Measurements from ENCODE around the gene PHF10.

Gene PHF10

DNA sequence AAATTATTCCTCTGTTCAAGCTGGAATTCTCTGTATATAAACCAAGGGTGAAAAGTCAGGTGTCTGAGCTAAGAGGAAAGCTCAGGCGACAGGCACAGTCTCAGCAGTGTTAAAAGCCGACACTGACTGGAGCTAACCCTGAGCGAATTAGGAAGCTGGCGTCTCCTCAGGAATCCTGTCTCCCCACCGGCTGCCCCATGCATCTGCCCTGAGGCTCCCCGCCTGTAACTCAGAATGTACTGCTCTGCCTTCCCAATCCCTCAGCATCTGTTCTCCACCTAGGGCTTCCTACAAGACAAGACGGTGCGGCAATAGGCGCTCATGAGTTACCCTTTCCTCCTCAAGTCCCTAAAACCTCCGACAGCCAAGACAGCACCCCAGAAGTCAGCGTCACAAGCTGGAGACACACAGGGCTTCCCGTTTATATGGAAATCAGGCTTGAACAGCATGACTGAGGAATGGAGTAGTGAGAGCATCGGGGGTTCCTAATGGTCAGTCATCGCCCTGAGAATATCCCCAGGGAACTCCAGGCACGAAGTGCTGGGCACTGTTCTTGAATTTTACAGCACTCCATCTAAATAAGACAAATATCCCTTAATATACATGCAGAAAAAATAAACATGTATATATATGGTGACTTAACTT, 56.0 kb downstream of the PHF10 start:
- TF ChIP-seq, protein P1, sequence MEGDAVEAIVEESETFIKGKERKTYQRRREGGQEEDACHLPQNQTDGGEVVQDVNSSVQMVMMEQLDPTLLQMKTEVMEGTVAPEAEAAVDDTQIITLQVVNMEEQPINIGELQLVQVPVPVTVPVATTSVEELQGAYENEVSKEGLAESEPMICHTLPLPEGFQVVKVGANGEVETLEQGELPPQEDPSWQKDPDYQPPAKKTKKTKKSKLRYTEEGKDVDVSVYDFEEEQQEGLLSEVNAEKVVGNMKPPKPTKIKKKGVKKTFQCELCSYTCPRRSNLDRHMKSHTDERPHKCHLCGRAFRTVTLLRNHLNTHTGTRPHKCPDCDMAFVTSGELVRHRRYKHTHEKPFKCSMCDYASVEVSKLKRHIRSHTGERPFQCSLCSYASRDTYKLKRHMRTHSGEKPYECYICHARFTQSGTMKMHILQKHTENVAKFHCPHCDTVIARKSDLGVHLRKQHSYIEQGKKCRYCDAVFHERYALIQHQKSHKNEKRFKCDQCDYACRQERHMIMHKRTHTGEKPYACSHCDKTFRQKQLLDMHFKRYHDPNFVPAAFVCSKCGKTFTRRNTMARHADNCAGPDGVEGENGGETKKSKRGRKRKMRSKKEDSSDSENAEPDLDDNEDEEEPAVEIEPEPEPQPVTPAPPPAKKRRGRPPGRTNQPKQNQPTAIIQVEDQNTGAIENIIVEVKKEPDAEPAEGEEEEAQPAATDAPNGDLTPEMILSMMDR (conservative IDR thresholded peaks at IDR 0.05; ENCODE audit: low read length), result no peak
- DNase-seq (ENCODE audit: low read depth), result no peak
- H3K4me3 ChIP-seq (ENCODE audit: low read length), result no peak overlapping the region

DNA sequence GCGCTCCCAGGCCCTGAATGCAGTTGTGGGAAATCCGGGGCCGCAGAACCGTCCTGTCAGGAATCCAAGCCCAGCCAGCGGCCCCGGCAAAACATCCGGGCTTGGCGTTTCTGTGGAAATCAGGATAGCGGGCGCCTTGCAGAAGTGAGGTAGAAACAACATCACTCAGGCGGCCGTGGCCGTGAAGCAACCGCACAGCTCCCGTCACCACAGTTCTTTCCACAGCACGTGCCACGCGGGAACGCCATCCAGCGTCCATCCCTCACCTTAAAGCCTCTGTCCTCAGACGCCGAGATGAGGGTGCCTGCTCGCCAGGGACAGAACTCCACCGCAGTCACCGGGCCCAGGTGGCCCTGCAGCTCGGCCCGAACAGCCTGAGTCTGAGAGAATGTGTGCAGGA, 56.6 kb downstream of the PHF10 start:
- no peak overlapping the region for H3K4me3 ChIP-seq (ENCODE audit: low read length)
- no peak for DNase-seq (ENCODE audit: low read depth)
- TF ChIP-seq, protein P1 (conservative IDR thresholded peaks at IDR 0.05; ENCODE audit: low read length), result no peak

DNA sequence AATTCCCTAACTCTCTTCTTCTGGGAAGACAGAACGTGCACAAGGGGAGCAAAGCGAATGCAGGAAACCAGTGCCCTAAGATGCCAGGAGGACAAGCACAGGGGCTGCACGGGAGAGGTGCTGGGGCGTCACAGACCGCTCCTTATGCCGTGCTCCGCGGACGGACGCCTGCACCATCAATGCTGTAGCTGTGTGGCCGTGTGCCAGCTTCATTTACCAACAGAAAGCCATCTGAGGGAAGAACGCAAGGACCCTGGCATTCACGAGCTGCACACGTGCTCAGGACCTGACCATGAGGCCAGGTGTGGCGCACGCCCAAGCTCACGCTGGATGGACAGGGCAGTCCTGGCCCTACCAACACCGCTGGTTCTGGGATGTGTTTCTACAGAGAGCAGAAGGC, 57.9 kb downstream of the PHF10 start:
- TF ChIP-seq, protein P1 (conservative IDR thresholded peaks at IDR 0.05; ENCODE audit: low read length), result no peak
- no peak overlapping the region for H3K4me3 ChIP-seq (ENCODE audit: low read length)
- DNase-seq (ENCODE audit: low read depth), result no peak

DNA sequence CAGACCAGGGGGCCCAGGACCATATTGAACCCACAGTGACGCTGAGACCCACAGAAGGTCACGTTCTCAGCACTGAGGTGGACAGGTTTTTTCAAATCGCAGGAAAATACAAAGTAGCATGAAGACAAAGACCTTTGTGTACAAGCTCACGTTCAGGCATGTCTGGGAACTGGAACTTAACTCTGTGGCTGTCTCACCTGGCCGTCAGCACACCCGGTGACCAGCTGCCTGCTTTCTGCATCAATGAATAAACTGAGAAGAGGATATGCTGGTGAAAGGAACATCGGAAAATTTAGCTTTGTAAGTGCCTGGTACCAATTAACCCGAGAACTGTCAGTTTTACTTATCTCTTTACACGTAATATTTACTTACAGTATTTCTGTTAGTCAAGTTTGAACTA, 59.0 kb downstream of the PHF10 start:
- no peak overlapping the region for H3K4me3 ChIP-seq (ENCODE audit: low read length)
- TF ChIP-seq, protein P1 (conservative IDR thresholded peaks at IDR 0.05; ENCODE audit: low read length), result no peak
- no peak for DNase-seq (ENCODE audit: low read depth)

DNA sequence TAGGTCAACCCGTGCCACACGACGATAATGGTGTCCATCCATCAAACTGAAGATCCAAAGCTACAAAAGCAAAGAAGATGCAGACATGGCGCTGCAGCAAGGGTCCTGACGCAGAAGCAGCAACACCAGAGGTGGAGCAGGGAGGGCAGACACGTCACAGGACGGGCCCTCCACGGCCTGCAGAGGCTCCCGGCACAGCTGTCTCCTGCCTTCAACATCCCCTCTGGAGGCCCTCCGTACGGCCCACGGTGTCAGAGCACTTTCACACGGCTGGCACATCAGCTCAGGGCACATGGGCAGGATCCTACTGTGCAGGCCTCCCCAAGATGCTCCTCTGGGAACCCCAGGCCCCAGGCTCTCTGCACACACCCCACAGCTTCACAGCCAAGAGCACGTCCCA, 60.1 kb downstream of the PHF10 start:
- H3K4me3 ChIP-seq (ENCODE audit: low read length), result no peak overlapping the region
- DNase-seq (ENCODE audit: low read depth), result no peak
- TF ChIP-seq, protein P1 (conservative IDR thresholded peaks at IDR 0.05; ENCODE audit: low read length), result no peak

DNA sequence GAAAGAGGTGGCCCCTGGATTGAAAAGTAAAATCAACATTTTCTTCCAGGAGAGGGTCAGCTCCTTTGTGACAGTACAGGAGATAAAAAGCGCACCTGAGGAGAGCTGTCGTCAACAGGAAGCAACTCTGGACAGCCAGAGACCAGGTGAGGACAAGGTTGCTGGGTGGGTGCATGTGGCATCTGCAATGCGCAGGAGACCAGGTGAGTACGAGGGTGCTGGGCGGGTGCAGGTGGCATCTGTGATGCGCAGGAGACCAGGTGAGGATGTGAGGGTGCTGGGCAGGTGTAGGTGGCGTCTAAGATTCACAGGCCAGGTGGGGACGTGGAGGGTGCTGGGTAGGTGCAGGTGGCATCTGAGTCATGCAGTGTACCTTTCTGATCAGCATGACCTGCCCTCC, 60.8 kb downstream of the PHF10 start:
- no peak overlapping the region for H3K4me3 ChIP-seq (ENCODE audit: low read length)
- no peak for DNase-seq (ENCODE audit: low read depth)
- TF ChIP-seq, protein P1 (conservative IDR thresholded peaks at IDR 0.05; ENCODE audit: low read length), result no peak

DNA sequence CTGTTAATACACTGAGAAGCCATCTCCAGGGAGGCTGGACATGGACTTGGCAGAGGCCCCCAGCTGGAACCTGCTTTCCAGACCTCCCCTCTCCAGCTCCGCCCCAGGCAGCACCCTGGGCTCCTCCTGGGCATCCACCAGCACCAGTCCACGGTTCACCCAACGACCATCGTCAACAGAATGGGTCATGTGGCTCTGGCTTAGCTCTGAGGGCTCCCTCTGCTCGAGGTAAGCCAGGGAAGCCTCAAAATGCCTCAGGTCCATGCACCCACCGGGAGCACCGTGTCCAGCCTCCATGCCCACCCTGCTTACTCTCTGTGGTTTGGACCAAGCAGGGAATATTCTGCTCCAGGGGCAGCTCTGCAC, 62.9 kb downstream of the PHF10 start:
- TF ChIP-seq, protein P1 (conservative IDR thresholded peaks at IDR 0.05; ENCODE audit: low read length), result no peak
- H3K4me3 ChIP-seq (ENCODE audit: low read length), result no peak overlapping the region
- no peak for DNase-seq (ENCODE audit: low read depth)
